Stimulated activated CD8-positive, alpha-beta memory T cell treated with anti-CD3 and anti-CD28 coated beads, Interleukin-2, amount 100 ng/mL, for 48 hours (primary cell): Measurements from ENCODE around the gene PRKAG2.

Experiments
- DNase-seq, 2 donors: peaks; one replicate each; pipeline ENCODE4 v3.0.0-alpha.2; 2020; ENCODE audit warnings: low read depth in 2 of 2

Gene PRKAG2

DNA sequence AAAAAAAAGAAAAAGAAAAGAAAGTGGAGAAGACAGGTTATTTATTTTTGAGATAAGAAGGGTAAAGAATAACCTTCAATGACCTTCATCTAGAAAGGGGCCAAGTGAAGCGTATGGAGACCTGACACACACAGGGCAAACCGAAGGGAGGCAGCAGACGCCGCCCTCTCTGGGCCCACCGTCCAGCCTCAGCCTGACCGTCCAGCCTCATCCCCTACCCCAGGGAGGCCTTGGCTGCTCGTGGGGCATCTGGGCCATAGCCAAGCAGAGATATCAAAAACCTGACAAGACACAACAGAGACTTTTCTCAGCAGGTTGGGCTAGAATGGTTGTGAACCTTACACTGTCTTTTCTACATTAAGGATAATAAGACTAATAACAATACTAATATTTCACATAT lies 10.9 kb downstream of the PRKAG2 start:
- no peak for DNase-seq

DNA sequence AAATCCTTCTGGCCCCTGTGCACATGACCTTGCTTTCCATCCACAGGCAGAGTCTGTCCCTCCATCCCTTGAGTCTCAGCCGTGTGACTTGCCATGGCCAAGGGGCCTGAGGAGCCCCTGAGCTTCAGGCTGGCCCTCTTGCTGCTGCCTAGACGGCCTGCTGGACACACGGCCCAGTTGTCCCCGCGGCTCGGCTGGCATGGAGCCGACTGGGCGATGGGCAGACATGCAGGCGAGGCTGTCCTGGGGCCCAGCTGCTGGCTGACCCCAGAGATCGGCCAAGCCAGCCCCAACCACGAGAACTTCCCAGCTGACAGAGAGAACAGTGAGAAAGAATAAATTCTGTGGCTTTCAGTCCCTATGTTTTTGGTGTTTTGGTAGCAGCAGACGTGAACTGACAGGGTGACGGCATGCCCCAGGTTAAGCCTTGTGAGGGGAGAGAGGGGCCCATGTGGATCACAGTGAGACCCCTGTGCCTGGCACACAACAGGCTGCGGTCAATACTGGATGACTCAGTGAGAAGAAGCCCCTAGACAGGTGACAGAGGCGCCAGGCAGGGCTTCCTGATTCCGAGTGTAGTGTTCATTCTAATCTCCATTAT lies 11.7 kb downstream of the PRKAG2 start:
- no peak for DNase-seq

DNA sequence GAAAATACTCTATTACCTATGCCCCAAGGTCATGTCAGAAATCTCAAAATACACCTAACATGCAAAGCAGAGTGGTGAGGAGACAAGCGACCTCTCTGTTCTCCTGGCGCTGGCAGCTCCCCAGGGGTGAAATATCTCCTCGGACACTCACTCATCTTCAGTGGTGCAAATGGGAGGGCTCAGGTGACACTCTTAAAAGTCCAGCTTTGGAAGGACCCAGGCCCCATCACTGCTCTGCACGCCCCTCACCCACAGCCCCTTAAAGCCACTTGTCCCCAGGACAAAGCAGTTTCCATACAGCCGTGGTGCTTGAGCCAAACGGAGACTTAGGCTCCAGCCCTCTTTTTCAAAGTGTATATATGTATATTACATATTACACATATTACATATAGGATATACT lies 12.4 kb downstream of the PRKAG2 start:
- DNase-seq: no peak

DNA sequence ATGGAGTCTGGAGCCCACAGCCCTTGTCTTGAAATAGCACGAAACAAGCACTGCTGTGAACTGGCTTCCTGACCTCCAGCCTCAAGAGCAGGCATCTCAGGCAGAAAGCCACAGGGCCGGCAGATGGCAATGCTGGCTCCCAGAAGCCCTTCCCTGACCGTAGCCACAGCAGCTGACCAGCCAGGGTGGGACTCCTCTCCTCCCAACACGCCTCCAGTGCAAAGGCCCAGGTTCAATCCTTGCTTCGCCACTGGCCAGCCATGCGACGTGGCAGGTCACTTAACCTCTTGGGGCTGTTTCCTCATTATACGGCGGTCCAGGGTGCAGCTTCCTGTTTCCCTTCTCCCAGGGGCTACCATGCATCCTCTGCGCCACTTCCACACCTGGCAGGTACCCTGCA lies 12.8 kb downstream of the PRKAG2 start:
- DNase-seq: no peak

DNA sequence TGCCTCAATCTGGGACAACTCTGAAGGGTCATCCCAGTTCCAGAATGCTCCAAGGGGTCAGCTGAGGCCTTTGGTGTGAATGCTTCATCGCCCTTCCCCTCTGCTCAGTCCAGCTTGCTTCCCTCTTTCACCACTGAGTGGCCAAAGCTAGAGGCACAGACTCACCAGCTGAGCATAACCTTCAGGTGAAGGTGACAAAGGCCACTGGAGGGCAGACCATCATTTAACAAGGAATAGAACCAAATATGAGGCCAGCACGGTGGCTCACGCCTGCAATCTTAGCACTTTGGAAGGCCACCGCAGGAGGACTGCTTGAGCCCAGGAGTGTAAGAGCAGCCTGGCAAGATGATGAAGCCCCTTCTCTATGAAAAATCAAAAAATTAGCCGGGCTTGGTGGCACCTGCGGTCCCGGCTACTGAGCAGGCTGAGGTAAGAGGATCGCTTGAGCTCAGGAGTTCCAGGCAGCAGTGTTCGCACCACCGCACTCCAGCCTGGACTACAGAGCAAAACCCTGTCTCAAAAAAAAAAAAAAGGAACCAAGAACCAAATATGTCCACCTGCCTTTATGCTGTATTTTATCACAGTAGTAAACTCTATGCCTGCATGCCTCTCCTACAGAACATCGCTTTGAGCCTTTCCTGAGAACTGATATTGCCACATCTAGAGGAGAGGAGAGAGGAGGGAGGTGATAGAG lies 13.4 kb downstream of the PRKAG2 start:
- no peak for DNase-seq

DNA sequence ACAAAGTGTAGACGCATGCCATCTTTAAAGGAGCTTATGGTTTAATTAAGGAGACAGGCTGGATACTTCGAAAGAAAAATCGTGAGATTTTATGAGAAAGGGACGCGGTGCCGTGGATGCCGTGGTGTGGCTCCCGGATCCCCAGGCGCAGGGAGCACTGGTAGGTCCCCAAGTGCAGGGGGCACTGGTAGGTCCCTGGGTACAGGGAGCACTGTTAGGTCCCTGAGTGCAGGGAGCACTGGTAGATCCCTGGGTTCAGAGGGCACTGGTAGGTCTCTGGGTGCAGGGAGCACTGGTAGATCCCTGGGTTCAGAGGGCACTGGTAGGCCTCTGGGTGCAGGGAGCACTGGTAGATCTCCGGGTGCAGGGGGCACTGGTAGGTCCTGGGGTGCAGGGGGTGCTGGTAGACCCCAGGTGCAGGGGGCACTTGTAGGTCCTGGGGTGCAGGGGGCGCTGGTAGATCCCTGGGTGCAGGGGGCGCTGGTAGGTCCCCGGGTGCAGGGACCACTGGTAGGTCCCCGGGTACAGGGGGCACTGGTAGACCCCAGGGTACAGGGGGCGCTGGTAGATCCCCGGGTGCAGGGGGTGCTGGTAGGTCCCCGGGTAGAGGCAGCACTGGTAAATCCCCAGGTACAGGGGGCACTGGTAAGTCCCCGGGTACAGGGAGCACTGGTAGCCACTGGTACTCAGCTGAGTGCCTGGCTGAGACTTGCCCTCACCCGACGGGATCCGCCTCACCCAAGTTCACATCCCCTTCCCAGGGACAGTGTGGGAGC lies 14.1 kb downstream of the PRKAG2 start:
- DNase-seq: no peak

DNA sequence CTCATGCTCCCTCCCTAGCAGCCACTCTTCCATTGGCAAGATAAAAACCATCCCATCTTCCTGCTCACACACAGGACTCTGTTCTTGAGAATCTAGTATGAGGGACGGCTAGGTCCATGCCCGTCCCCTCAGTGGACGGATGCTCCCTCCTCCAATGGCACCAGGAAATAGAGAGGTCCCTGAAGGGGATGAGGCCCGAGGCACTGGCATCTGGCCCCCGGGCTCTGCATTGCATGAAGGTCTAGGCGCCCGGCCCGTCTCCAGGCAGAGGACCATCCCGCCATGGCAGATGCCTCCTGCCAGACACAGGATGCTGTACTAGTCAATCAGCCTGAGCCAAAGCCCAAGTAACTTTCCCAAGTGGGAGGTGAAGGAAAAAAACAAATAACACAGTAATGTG lies 15.0 kb downstream of the PRKAG2 start:
- no peak for DNase-seq

DNA sequence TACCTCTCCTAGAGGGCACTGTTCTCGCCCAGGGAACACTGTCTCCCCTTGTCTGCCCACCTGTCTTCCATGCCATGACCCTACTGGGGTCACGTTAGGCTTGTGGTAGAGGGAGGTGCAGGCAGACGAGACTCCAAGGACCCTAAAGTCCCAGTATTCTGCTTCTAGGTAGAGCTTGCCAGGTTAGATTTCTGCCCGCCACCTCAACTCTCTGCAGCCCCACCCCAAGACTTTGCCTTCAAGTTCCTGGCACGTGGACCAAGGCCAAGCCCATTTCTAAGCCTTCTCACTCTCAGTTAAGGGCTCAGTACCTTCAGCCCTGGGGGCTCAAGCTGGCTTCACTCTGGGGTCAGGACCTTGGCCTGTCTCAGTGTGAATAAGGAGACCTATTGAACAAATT lies 16.1 kb downstream of the PRKAG2 start:
- no peak for DNase-seq

DNA sequence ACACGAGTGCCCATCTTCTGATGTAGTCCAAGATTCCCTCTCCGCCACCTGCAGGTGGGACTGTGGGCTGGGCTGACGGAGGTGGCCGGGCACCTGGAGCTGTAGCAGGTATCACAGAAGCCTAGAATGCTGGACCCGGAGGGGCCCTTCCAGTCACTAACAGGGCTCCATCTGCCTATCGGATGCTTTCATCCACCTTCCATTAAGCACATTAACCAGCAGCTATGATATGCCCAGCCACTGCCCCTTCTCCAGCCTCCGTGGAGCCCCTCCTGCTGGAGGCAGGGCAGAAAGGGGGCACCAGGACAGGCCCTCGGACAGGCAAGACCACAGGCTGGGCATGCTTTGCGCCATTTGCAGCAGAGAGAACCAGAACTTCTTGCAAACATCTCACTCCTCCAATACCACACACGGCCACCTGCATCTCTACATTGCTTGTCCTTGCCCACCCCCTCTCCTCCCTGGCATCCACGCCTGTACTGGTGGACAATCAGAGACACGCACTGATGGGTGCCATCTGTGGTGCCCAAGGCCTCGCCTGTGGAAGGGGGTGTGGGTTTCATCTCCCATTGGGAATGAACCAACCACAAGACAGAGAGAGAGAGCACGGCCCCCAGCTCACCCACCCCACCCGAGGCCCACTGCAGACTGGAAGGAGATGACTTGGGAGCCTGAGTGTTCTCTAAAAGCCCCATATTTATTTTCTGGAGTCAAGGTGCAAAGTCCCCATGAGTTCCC lies 16.8 kb downstream of the PRKAG2 start:
- no peak for DNase-seq

DNA sequence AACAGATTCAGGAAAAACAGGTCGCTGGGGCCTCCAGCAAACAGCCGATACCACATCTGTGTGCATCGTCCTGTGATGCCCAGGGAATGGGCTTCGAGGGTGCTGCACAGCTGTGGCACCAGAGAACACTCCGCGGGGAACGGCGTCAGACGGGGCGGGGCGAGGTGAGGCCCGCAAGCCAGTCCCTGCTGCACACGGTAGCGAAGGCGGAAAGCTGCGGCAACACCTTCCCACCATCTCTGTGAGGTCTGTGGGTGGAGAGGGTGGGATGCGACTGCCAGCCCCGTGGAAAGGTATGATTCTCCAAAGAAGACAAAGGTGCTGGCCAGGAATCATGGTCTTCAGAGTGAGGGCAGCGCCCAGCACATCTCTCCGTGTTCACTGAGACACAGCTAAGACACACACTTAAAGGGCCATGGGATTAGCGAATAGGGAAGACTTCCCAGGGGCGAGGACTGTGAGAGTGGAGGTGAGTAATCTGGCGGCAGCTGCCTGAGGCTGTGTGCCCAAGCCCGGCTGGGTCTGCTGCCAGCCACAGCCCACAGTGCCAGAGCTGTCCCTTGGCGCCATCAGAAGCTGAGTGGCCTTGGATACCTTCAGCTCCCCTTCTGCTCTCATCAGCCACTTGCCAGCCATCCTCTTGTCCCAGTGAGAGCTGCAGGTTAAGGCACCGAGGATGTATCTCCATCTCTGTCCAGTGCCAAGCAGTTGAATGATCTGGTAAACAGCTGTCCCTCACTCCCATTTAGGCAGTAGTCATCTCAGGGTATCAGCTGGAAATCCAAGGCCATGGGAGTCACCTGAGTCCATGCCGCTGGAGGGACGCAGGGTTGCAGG lies 17.6 kb downstream of the PRKAG2 start:
- DNase-seq: no peak

DNA sequence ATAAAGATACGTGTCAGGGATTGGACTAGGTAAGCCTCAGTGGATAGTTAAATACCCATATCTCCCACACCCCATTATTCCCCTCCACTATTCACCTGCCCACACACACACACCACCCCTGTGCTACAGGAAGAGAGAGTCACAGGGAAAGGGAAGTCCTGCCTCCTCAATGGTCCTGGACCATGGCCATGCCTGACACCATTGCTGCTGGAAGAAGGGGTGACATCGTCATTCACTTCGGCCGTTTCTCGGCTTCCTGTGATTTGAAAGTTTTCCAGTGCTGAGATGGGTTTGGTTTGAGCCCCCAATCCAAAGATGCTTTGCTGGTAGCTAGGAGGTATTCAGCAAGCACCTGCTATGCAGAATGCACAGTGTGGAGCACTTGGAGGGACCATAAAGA lies 18.5 kb downstream of the PRKAG2 start:
- DNase-seq: no peak

DNA sequence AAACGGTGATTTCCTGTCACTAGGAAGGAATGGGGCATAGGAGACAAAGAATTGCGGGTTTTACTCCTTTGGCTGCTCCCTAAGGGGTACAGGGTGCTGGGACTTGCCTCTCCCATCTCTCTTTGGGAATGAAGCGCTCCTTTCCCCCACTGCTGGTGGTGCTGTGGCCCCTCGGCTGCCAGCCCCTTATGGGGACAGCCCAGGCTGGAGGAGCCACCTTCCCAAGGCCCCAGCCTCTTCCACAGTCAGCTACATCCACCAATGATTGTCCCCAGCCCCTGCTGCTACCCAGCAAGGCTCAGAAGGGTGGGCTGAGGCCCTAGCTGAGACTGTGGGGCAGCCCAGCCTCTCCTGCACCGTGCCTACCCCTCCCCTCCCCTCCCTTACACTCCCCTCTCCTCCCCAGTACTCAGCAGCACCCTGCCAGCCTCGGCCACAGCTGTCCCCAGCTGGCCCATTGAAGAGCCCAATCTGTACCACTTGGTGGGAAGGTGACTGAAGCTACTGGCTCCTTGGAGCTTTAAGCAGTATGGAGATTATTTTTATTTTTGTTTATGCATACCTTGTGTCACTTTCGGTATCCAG lies 19.0 kb downstream of the PRKAG2 start:
- no peak for DNase-seq

DNA sequence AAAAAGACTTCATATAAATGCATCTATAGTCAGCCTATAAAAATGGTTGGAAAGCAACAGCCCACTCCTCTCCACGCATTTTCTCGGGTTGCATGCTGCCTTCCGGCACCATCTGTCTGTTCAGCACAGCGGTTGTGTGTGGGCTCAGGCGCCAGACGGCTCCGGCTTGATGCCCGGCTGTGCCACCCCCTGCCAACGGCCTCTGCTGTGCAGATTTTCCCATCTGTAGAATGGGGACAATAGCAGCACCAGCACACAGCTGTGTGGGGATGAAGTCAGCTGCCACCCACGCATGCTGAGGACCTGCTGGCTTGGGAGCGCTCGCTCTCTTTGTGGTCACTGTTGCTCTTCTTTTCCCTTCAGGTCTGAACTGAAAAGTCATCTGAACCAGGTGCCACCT lies 19.5 kb downstream of the PRKAG2 start:
- no peak for DNase-seq

DNA sequence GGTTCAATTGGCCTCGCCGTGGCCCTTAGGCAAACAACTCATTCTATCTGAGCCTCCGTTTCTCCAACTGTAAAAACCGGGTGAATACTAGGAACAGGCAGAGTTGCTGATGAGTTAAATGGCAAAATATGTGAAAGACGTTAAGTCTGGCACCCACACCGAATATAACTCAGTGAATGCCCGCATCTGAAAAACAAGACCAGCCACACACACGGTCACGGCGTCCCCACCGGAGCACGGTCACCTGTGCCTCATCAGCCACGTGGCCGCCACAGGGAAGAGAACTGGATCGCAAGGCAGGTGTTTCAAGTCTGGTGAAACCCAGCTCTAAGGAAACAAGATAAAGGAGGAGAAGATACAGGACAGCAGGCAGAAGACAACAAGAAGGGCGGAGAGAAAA lies 20.4 kb downstream of the PRKAG2 start:
- no peak for DNase-seq

DNA sequence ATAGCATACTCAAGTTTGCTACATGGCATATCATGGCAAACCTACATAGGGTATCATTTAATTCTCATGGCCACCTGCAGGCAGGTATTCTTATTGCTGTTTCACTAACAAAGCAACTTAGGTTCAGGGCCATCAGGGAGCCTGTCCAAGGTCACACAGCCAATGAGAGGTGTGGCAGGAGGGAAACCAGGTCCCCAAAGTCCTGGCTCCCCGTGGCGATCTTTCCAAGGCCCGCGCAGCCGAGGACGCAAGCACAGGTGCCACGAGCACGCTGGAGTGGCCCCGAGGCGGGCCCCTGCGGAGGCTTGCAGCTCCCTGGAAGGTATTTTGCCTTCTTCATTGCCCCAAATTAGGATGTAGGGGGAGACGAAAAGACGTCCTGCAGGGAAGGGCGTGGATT lies 20.8 kb downstream of the PRKAG2 start:
- no peak for DNase-seq

DNA sequence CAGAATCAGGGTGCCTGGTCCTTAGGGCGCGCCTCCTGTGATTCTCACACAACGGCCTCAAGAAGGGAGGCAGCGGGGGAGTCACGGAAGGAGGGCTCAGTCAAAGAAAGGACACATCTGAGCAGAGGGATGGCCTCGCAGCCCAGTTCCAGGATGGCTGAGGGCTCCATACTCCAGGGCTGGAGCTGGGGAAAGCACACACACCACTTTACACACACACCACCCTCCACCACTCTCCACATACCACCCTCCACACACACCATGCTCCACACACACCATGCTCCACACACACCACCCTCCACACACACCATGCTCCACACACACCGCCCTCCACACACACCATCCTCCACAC lies 22.2 kb downstream of the PRKAG2 start:
- DNase-seq: no peak

DNA sequence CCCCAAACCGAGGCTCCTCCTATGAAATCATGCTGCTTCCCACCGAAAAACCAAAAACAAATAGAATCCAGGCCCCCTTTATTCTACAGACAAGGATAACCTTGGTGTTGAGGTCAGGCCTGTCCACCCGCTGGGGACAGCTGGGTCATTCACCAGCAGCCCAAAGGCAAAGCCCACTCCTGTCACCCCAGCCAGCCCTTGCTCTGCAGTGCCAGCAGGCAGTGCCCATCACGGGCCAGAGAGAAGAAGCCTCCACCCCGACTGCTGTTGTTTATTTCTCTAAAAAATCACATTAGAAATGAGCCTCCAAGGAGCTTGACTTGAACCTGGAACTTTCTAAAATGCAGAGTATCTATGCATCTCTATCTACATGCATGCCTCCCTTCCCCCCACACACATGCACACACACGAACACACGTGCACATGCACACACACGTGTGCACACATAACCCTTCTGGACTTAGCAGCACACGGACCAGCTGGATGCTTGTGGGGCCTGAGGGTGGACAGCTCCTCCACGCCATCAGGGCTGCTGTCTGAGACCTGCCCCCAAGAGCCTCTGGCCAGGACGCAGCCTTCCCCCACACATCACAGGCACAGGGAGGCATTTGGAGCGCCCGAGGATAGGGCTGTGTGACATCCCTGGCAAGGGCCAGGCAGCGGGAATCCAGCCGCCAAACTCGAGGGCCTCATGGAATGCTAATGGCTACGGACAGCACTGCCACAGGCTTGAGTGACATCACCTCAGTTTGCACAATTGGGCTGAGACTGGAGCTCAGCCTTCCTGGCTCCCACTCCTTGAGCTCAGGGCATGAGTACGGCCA lies 22.8 kb downstream of the PRKAG2 start:
- DNase-seq: no peak

DNA sequence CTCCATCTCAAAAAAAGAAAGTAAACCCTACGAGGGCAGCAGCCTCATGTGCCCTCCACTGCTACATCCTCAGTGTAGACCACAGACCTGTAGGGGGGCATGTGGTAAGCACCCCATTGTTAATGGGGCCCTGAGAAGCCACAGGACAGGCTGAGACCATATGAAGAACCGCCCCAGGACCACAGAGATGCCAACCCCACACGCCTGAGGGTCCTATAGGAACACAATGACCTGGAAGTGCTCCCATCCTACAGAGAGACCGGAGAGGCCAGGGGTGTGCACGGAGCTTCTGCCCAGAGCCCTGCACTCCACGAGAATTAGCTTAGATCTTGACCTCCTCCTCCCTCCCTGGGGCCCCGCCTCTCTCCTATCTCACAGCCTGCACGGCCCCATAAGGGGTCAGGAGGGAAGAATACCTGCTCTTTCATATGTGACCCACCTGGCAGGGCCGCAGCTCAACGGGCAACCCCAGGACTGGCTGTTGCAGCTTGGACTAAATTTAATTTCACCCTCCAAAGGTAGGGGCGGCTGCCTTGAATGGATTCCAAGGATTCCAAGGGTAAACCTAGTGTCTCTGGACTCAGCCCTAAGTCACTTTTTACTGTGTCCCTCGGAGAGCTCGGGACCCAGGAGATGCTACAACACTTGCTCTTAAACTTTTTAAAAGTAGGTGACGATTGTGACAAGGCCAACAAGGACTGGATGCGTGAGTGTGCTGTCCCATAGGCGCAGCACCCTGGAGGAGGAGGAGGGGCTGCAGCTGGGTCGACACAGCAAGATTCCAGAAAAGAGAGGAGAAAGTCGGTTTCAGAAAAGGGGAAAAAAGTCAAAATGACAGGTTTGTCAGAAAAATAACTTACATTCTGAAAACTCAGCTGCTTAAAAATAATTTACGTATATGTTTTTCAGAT lies 24.2 kb downstream of the PRKAG2 start:
- DNase-seq: no peak

DNA sequence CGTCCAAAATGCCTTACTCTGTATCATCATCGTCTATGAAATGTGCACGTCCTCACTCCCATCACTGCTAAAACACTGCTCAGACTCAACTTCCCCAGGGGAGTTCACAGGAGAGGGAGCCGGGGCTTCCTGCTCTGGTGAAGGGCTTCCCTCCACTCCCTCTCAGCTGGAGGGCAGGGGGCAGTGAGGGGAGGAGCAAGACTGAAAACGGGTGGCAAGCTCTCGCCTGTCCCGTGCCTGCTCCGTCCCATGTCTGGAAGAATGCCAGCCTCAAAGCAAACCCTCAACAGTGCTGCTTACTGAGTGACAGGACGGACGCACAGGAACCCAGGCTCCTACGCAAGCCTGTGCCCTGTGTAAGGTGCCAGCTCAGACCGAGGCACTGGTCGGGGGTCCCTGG lies 25.1 kb downstream of the PRKAG2 start:
- DNase-seq: no peak
